ENCODE data around the gene ARHGEF12.

DNA sequence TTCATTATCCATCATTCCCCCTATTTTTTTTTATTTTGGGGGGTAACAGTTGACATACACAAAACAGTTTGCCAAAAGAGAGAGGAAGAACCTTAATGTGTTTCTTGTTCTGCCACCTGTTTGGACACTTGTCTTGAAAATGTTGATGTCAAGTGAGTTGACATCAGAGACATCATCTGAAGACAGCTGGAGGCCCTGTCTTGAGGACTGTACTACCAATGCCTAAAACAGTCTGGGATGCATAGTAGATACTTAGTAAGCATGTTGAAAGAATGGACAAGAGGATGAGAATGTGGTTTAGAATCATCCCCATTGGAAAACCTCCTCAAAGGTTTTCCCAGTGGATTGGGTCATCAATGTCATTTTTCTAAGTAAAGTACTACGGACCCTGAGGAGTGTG lies 2.4 kb upstream of the ARHGEF12 start:
- TF ChIP-seq, protein P1, sequence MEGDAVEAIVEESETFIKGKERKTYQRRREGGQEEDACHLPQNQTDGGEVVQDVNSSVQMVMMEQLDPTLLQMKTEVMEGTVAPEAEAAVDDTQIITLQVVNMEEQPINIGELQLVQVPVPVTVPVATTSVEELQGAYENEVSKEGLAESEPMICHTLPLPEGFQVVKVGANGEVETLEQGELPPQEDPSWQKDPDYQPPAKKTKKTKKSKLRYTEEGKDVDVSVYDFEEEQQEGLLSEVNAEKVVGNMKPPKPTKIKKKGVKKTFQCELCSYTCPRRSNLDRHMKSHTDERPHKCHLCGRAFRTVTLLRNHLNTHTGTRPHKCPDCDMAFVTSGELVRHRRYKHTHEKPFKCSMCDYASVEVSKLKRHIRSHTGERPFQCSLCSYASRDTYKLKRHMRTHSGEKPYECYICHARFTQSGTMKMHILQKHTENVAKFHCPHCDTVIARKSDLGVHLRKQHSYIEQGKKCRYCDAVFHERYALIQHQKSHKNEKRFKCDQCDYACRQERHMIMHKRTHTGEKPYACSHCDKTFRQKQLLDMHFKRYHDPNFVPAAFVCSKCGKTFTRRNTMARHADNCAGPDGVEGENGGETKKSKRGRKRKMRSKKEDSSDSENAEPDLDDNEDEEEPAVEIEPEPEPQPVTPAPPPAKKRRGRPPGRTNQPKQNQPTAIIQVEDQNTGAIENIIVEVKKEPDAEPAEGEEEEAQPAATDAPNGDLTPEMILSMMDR (conservative IDR thresholded peaks at IDR 0.05; ENCODE audit: low read depth, low read length) = no peak
- no peak for TF ChIP-seq EZH2 (IDR thresholded peaks at IDR 0.05; ENCODE audit: borderline replicate concordance, low read depth, low read length, poor library complexity, severe bottlenecking)
